ENCODE data around the gene PCDHAC2.

The PCDHAC2 gene

DNA sequence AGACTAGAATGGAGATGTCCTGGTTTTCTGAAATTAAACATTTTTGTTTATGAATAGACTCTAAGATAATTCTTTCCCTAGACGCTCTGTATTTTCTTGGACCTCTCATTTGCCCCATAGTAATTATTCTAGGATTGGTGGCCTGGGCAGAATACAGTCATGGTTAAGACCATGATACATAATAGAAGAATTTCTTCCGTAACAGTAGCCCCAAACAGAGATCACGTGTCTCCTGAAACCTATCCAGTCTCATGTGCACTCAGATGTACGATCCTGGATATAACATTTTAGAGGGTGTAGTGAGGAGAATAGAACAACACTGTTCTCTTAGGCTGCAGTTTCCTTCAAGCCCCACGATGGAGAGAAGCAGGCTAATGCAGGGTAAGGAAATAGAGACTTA, 22.3 kb downstream of the PCDHAC2 start:
- H3K4me3 ChIP-seq (ENCODE audit: extremely low read depth, insufficient read depth, low read length, poor library complexity, severe bottlenecking), result no peak overlapping the region
- peaks cover 17% of the 10 kb centered on the region for H3K4me1 ChIP-seq (ENCODE audit: control insufficient read depth, insufficient read depth, low read length, poor library complexity, severe bottlenecking)
- no peaks in the 10 kb centered on the region for H3K36me3 ChIP-seq (ENCODE audit: control insufficient read depth, insufficient read depth, low read length)
- H3K27ac ChIP-seq (ENCODE audit: low read depth, low read length, severe bottlenecking), result peak overlapping the region; percentile 20
- H3K9me3 ChIP-seq (ENCODE audit: control insufficient read depth, low read length), result no peaks in the 10 kb centered on the region
- 100% methylated on average over 3 of the region's 5 CpGs; no CpG with 5 or more reads in 1 of the 2 experiments for WGBS, 2 experiments (ENCODE audit: insufficient coverage in 2 of 2)

DNA sequence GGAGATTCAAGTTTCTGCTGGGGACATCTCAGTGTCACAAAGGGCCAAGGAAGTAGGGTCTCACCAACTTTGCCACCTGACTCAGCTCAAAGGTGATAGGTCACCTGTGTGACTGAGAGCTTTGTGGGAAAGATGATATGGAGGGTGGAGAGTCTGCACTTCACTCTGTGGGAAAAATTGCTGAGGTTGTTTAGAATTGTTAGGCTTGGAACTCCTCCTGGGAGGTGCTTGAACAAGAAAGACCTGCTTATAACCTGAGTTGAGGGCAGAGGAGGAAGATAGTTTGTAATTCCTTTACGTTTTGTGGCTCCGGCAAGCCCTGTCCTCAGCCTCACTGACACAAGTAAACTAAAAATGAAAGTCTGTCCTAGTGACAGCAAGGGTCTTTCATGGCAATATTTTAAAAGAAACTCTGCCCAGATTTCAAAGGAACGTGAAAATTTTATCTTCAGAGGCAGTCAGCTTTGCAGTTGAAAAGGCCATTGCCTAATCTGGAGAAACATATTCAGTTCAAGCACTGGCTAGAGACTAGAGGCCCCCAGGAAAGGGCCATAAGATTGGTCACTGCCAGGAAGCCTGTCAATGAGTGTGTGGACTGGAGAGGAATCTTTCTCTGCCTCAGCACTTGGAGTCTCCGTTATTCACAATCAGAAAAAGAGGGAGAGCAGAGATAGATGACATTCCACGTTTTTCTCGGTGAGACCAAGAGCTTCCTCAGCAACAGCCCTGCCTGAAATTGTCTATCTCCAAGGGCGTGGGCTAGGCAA, 23.2 kb downstream of the PCDHAC2 start:
- WGBS, 2 experiments (ENCODE audit: insufficient coverage in 2 of 2), result 75 to 91% methylated on average over 5 to 7 of the region's 7 CpGs
- Histone ChIP-seq H3K36me3 (ENCODE audit: control insufficient read depth, insufficient read depth, low read length) (no peaks in the 10 kb centered on the region), H3K9me3 (ENCODE audit: control insufficient read depth, low read length) (no peaks in the 10 kb centered on the region), H3K4me1 (ENCODE audit: control insufficient read depth, insufficient read depth, low read length, poor library complexity, severe bottlenecking) (peaks cover 17% of the 10 kb centered on the region), H3K27ac (ENCODE audit: low read depth, low read length, severe bottlenecking) (no peak overlapping the region), H3K4me3 (ENCODE audit: extremely low read depth, insufficient read depth, low read length, poor library complexity, severe bottlenecking) (no peak overlapping the region)

DNA sequence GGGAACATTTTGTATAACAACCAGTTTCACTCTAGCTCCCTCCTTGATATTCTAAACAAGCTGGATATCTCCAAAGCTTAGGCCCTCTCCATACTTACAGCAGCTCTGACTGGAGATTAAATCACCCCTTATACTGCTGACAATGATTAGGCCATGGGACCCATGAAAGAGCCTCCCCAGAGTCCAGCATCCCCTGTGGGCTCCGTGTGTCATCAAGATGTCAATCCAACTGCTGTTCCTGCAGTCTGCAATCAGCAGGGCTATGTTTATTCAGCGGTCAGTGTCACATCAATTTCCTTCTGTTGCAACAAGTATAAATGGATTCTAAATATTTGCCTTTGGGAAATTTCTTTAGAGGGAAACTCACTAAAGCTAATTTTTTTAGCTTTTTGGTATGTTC, 26.6 kb downstream of the PCDHAC2 start:
- WGBS, 2 experiments (ENCODE audit: insufficient coverage in 2 of 2), result 57 to 100% methylated on average over 1 of the region's 2 CpGs
- Histone ChIP-seq H3K27ac (ENCODE audit: low read depth, low read length, severe bottlenecking) (no peak overlapping the region), H3K4me3 (ENCODE audit: extremely low read depth, insufficient read depth, low read length, poor library complexity, severe bottlenecking) (no peak overlapping the region), H3K36me3 (ENCODE audit: control insufficient read depth, insufficient read depth, low read length) (no peaks in the 10 kb centered on the region), H3K9me3 (ENCODE audit: control insufficient read depth, low read length) (no peaks in the 10 kb centered on the region), H3K4me1 (ENCODE audit: control insufficient read depth, insufficient read depth, low read length, poor library complexity, severe bottlenecking) (peaks cover 6% of the 10 kb centered on the region)

DNA sequence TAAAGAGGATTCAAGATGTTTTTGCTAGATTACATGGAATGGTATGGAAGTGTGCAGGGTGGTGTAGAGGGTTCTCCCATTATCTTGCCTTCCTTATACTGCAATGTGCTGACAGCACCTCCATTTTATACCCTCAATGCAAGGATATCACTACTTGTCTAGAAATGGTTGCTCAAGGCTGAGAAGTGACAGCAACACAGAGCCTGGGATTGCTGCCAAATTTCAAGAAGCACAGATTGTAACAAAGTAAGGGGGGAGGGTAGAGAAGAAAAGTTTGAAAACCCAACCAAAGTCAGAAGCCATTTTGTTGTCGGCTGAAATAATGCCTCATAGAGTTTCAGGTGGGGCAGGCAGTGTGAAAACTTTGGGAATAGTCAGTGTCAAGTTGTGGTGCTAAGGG, 29.8 kb downstream of the PCDHAC2 start:
- 79 to 88% methylated on average over 1 of the region's 1 CpG for WGBS, 2 experiments (ENCODE audit: insufficient coverage in 2 of 2)
- Histone ChIP-seq H3K27ac (ENCODE audit: low read depth, low read length, severe bottlenecking) (no peak overlapping the region), H3K4me1 (ENCODE audit: control insufficient read depth, insufficient read depth, low read length, poor library complexity, severe bottlenecking) (no peaks in the 10 kb centered on the region), H3K9me3 (ENCODE audit: control insufficient read depth, low read length) (no peaks in the 10 kb centered on the region), H3K4me3 (ENCODE audit: extremely low read depth, insufficient read depth, low read length, poor library complexity, severe bottlenecking) (no peak overlapping the region), H3K36me3 (ENCODE audit: control insufficient read depth, insufficient read depth, low read length) (no peaks in the 10 kb centered on the region)

- Histone ChIP-seq H3K9me3 (ENCODE audit: control insufficient read depth, low read length) (no peaks in the 10 kb centered on the region), H3K4me3 (ENCODE audit: extremely low read depth, insufficient read depth, low read length, poor library complexity, severe bottlenecking) (no peak overlapping the region), H3K36me3 (ENCODE audit: control insufficient read depth, insufficient read depth, low read length) (no peaks in the 10 kb centered on the region), H3K4me1 (ENCODE audit: control insufficient read depth, insufficient read depth, low read length, poor library complexity, severe bottlenecking) (peaks cover 17% of the 10 kb centered on the region), H3K27ac (ENCODE audit: low read depth, low read length, severe bottlenecking) (no peak overlapping the region)
- WGBS, 2 experiments (ENCODE audit: insufficient coverage in 2 of 2), result 88% methylated on average over 1 of the region's 2 CpGs; no CpG with 5 or more reads in 1 of the 2 experiments
Observed at GRCh38 chr5:140998921-140999410, 32.7 kb downstream of the PCDHAC2 start.

DNA sequence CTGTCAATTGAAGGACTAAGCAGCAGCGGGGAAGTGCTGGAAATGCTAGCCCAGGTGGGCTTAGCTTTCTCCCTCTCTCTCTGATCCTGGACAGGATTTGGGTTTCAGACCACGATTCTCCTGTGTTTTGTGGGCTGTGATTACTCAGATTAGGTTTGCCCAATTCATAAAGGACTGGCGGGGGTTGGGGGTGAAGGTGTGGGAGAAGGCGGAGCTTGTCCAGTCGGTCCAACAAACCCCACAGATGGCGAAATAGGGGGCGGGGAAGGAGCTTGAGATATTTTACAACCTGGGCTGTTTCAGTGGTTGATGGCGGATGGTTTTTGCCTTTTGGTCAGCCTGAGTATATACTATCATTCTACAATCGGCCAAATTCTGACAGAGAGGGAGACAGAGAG, 35.2 kb downstream of the PCDHAC2 start:
- Histone ChIP-seq H3K27ac (ENCODE audit: low read depth, low read length, severe bottlenecking) (peak overlapping the region; percentile 86), H3K36me3 (ENCODE audit: control insufficient read depth, insufficient read depth, low read length) (no peaks in the 10 kb centered on the region), H3K9me3 (ENCODE audit: control insufficient read depth, low read length) (no peaks in the 10 kb centered on the region), H3K4me3 (ENCODE audit: extremely low read depth, insufficient read depth, low read length, poor library complexity, severe bottlenecking) (peak overlapping the region; percentile 38), H3K4me1 (ENCODE audit: control insufficient read depth, insufficient read depth, low read length, poor library complexity, severe bottlenecking) (peaks cover 24% of the 10 kb centered on the region)
- WGBS, 2 experiments (ENCODE audit: insufficient coverage in 2 of 2), result 2 to 8% methylated on average over 5 to 7 of the region's 9 CpGs

GRCh38 chr5:141001844-141002604, 35.7 kb downstream of the PCDHAC2 start:
- Histone ChIP-seq H3K27ac (ENCODE audit: low read depth, low read length, severe bottlenecking) (peak overlapping the region; percentile 86), H3K9me3 (ENCODE audit: control insufficient read depth, low read length) (no peaks in the 10 kb centered on the region), H3K4me1 (ENCODE audit: control insufficient read depth, insufficient read depth, low read length, poor library complexity, severe bottlenecking) (peaks cover 24% of the 10 kb centered on the region), H3K36me3 (ENCODE audit: control insufficient read depth, insufficient read depth, low read length) (no peaks in the 10 kb centered on the region), H3K4me3 (ENCODE audit: extremely low read depth, insufficient read depth, low read length, poor library complexity, severe bottlenecking) (peak overlapping the region; percentile 38)
- 1 to 5% methylated on average over 15 of the region's 19 CpGs for WGBS, 2 experiments (ENCODE audit: insufficient coverage in 2 of 2)

GRCh38 chr5:141002605-141002965, 36.3 kb downstream of the PCDHAC2 start:
- Histone ChIP-seq H3K4me1 (ENCODE audit: control insufficient read depth, insufficient read depth, low read length, poor library complexity, severe bottlenecking) (peaks cover 24% of the 10 kb centered on the region), H3K36me3 (ENCODE audit: control insufficient read depth, insufficient read depth, low read length) (no peaks in the 10 kb centered on the region), H3K27ac (ENCODE audit: low read depth, low read length, severe bottlenecking) (peak overlapping the region; percentile 86), H3K4me3 (ENCODE audit: extremely low read depth, insufficient read depth, low read length, poor library complexity, severe bottlenecking) (no peak overlapping the region), H3K9me3 (ENCODE audit: control insufficient read depth, low read length) (no peaks in the 10 kb centered on the region)
- WGBS, 2 experiments (ENCODE audit: insufficient coverage in 2 of 2), result 27 to 57% methylated on average over 1 to 3 of the region's 3 CpGs

- Histone ChIP-seq H3K9me3 (ENCODE audit: control insufficient read depth, low read length) (no peaks in the 10 kb centered on the region), H3K27ac (ENCODE audit: low read depth, low read length, severe bottlenecking) (no peak overlapping the region), H3K36me3 (ENCODE audit: control insufficient read depth, insufficient read depth, low read length) (no peaks in the 10 kb centered on the region), H3K4me3 (ENCODE audit: extremely low read depth, insufficient read depth, low read length, poor library complexity, severe bottlenecking) (no peak overlapping the region), H3K4me1 (ENCODE audit: control insufficient read depth, insufficient read depth, low read length, poor library complexity, severe bottlenecking) (peaks cover 24% of the 10 kb centered on the region)
- WGBS, 2 experiments (ENCODE audit: insufficient coverage in 2 of 2), result 90 to 97% methylated on average over 3 of the region's 3 CpGs
Observed at GRCh38 chr5:141003031-141003430, 36.8 kb downstream of the PCDHAC2 start.

GRCh38 chr5:141003791-141004611, 37.7 kb downstream of the PCDHAC2 start:
- Histone ChIP-seq H3K36me3 (ENCODE audit: control insufficient read depth, insufficient read depth, low read length) (peaks cover under 1% of the 10 kb centered on the region), H3K27ac (ENCODE audit: low read depth, low read length, severe bottlenecking) (peak overlapping the region; percentile 65), H3K4me1 (ENCODE audit: control insufficient read depth, insufficient read depth, low read length, poor library complexity, severe bottlenecking) (peaks cover 24% of the 10 kb centered on the region), H3K4me3 (ENCODE audit: extremely low read depth, insufficient read depth, low read length, poor library complexity, severe bottlenecking) (no peak overlapping the region), H3K9me3 (ENCODE audit: control insufficient read depth, low read length) (no peaks in the 10 kb centered on the region)
- WGBS, 2 experiments (ENCODE audit: insufficient coverage in 2 of 2), result 0 to 35% methylated on average over 1 to 2 of the region's 4 CpGs

All from mesodermal cell (in vitro differentiated cells).